GM12872 (cell line): ENCODE results near the gene DHRS7B.

Source experiments
- TF ChIP-seq, protein P1 (sequence below): IDR thresholded peaks from 3 replicates; pipeline ENCODE4 v1.5.1; 2011; ENCODE audit warnings: low read depth, mild to moderate bottlenecking, low read length, moderate library complexity; ENCODE audit not compliant: insufficient read depth

The DHRS7B gene

DNA sequence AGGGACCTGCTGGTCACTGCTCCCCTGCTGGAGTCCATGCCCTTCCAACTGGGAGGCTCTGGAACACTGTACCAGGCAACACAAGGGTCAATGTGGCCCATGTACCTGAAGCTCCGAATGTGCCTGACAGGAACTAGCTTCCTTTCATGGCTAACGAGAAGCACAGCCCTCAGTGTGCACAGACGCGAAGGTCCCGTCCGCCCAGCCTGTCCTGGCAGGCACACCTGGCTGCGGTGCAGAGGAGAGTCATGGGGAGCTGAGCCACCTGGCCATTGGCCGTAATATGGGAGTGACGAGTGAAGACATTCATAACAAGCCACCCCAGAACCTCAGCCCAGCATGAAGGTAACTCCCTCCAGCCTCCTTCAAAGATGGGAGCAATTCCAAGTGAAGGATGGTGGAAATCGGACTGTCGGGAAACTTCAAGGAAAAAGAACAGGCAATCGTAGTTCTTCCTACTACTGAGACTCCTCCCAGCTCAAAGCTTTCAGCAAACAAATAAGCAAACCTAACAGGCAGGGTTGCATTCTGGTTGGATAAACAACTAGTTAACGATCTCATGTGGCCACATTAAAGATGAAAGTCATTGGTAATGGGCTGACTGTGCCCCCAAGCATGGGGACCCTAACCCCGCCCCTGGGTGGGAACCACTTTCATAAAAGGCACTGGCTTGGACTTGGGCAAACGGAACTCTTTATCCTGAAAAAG is 74.0 kb downstream of the DHRS7B start:
- TF ChIP-seq, protein P1, sequence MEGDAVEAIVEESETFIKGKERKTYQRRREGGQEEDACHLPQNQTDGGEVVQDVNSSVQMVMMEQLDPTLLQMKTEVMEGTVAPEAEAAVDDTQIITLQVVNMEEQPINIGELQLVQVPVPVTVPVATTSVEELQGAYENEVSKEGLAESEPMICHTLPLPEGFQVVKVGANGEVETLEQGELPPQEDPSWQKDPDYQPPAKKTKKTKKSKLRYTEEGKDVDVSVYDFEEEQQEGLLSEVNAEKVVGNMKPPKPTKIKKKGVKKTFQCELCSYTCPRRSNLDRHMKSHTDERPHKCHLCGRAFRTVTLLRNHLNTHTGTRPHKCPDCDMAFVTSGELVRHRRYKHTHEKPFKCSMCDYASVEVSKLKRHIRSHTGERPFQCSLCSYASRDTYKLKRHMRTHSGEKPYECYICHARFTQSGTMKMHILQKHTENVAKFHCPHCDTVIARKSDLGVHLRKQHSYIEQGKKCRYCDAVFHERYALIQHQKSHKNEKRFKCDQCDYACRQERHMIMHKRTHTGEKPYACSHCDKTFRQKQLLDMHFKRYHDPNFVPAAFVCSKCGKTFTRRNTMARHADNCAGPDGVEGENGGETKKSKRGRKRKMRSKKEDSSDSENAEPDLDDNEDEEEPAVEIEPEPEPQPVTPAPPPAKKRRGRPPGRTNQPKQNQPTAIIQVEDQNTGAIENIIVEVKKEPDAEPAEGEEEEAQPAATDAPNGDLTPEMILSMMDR = no peak

DNA sequence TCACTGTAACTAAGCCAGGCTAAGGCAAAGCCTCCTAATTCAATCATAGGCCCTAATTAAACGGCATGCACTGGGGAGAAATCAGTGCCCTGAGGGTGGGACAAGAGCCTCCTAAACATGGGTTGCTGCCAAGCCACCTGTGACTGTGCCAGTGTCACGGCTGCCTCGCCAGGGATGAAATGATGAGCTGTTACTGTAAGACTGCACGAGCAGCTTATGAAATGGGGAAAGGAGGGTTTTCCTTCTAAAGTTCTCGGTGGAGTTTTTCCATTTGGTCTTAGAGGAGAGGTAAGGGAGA is 74.5 kb downstream of the DHRS7B start:
- TF ChIP-seq, protein P1 = no peak

DNA sequence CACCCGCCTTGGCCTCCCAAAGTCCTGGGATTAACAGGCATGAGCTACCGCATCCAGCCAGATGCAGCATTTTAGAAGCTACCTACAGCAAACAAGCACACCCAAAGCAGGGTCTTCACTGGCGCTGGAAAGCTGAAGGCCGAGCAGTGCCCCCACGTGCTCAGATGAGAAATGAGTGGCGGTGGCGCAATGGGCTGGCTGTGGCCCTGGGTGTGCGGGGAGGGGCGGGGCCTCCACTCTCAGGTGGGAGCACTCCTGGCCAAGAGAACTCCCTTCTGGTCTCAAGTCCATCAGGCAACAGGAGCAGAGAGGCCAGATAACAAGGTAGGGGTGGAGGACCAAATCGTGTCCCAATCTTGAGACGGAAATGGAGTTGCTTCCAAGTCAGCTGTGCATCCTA is 75.1 kb downstream of the DHRS7B start:
- TF ChIP-seq, protein P1 = no peak

DNA sequence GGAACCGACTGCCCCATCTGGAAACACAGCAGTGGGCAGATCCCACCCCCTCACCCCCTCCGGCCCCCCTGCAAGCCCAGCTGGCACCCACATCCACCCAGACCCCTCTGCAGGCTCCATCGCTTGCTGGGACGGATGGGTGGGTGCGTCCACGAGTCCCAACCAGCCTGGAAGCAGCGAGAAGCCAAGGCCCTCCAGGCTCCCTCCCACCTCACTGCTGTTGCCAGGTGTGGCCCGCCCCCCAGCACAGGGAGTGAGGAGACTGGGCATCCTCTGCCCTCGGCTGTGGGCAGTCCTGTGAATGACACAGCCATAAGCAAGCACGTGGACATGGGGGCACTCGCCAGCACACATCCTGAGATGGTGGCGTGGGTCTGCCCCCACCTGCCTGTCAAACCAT is 75.7 kb downstream of the DHRS7B start:
- TF ChIP-seq, protein P1 = no peak

DNA sequence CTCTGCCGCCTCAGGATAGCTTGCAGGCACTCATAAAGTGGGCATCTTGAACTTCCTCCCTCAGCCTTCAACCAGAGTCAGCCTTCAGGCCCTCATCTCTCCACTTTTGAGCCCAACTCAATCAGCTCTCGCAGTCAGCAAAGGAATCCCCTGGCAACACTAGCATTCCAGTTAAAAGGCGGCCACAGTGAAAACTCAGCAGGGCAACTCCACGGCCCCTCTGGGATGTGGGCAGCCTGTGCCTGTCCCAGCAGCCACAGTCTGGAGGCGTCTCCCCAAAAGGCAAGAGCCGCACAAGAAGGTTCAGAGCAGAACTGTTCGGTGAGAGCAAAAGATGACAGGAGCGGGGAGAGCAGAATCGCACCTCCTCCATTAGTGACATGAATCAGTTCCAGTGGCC is 78.2 kb downstream of the DHRS7B start:
- TF ChIP-seq, protein P1 = no peak

DNA sequence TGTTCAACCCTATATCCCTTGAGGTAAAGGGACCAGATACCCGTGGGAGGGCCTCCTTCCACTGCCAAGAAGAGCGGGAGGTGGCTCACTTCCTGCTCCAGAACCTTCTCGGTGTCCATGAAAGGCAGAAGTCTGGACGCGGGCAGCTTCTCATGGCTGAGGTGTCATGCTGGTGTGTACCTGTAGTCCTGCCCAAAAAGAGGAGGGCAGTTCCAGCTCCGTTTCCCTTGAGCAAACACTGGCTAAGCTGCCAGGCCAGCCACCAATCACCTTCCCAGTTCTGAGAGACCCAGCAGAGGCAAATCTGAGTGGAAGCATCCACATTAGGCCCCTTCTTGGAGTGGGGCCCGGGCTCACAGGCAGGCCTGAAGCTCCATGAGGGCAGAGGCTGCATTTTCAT is 81.6 kb downstream of the DHRS7B start:
- TF ChIP-seq, protein P1 = no peak

DNA sequence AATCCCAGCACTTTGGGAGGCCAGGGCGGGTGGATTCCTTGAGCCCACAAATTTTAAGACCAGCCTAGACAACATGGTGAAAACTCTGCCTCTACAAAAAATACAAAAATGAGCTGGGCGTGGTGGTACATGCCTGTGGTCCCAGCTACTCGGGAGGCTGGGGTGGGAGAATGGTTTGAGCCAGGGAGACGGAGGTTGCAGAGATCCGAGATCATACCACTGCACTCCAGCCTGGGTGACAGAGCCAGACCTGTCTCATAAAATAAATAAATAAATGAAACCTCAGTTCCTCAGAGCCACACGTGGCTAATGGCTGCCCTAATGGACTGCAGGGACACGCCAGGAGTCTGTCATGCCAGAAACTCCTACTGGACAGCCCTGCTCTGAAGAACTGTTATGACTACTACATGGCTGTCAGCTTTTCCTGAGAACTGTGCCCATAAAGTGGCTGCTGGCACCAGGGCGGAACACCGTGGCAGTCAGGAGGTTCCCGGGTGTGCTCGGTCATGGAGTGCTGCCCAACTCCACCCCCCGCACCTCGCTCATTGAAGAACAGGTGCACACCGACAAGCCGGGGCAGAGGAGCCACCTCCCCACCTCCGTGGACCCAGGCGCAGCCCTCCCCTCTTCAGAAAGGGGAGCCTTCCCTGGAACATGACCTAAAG is 82.9 kb downstream of the DHRS7B start:
- TF ChIP-seq, protein P1 = no peak
